T-helper 1 cell treated with Interleukin-12 subunit alpha and Interleukin-12 subunit beta and Interleukin-4 antibody, amounts not matched to agents 30 ng/mL and 1 ng/mL, for 36 hours (primary cell): ENCODE measurements around the gene SCT. TPM values are rescaled to one million over a fixed set of nuclear protein-coding genes. Genes with fewer than 3 reads are reported as not detected.
"Not testable (repeated sequence)": the region's sequence is repeated elsewhere in the genome, so short reads cannot be mapped to it uniquely, and the experiment has no call there.

ENCODE experiments used
- intact Hi-C: fragments of 100-400 bp; cut with micrococcal nuclease; formaldehyde crosslinking; loops from one replicate; pipeline ENCODE4 v1.15.1; 2024
- total RNA-seq: library from RNA; stranded (reverse); gene quantifications from 2 replicates; pipeline ENCODE4 v1.2.3, GENCODE V29; 2022

The SCT gene
- not detected in 2 replicates for total RNA-seq

- intact Hi-C loops, result no loop called here
Observed at GRCh38 chr11:626475-627307, at the start of gene SCT. TSS of gene SCT (minus strand) at chr11:627181. CDS start at chr11:627143, 38 bp downstream.

- intact Hi-C loops, result no loop called here
Observed at GRCh38 chr11:674406-674805, 47.4 kb upstream of the SCT start.

GRCh38 chr11:673866-674265, 46.9 kb upstream of the SCT start:
- intact Hi-C loops, result no loop called here

- intact Hi-C loops, result no loop called here
Observed at GRCh38 chr11:665704-666281, 38.8 kb upstream of the SCT start.

GRCh38 chr11:665062-665703, 38.2 kb upstream of the SCT start:
- intact Hi-C loops, result no loop called here

GRCh38 chr11:662689-663274, 35.8 kb upstream of the SCT start:
- intact Hi-C loops, result loop anchor here (1.0 kb wide), 2 partner anchors 61 to 103 kb away; no protein-coding TSS in a partner anchor

- intact Hi-C loops, result no loop called here
Observed at GRCh38 chr11:660681-661444, 33.9 kb upstream of the SCT start.

- intact Hi-C loops, result no loop called here
Observed at GRCh38 chr11:660281-660680, 33.3 kb upstream of the SCT start.

- intact Hi-C loops, result no loop called here
Observed at GRCh38 chr11:659532-660085, 32.6 kb upstream of the SCT start.

- intact Hi-C loops, result no loop called here
Observed at GRCh38 chr11:657691-658126, 30.7 kb upstream of the SCT start.

GRCh38 chr11:656866-657265, 29.9 kb upstream of the SCT start:
- intact Hi-C loops, result no loop called here

GRCh38 chr11:656426-656825, 29.4 kb upstream of the SCT start:
- intact Hi-C loops, result no loop called here

- intact Hi-C loops, result no loop called here
Observed at GRCh38 chr11:655036-655726, 28.2 kb upstream of the SCT start.

- intact Hi-C loops, result not testable (repeated sequence)
Observed at GRCh38 chr11:654444-654843, 27.5 kb upstream of the SCT start.

- intact Hi-C loops, result no loop called here
Observed at GRCh38 chr11:653837-654236, 26.9 kb upstream of the SCT start.

GRCh38 chr11:653136-653535, 26.2 kb upstream of the SCT start:
- intact Hi-C loops, result not testable (repeated sequence)

GRCh38 chr11:650482-650881, 23.5 kb upstream of the SCT start:
- intact Hi-C loops, result no loop called here

GRCh38 chr11:647672-648158, 20.7 kb upstream of the SCT start:
- intact Hi-C loops, result not testable (repeated sequence)

- intact Hi-C loops, result no loop called here
Observed at GRCh38 chr11:646214-646613, 19.2 kb upstream of the SCT start.

GRCh38 chr11:645536-645935, 18.6 kb upstream of the SCT start:
- intact Hi-C loops, result no loop called here
